Astrocyte (in vitro differentiated cells and primary cell): ENCODE data around the gene IQGAP2. TPM values are rescaled to one million over a fixed set of nuclear protein-coding genes. Genes with fewer than 3 reads are reported as not detected.

Experiments
- total RNA-seq: library from RNA; stranded (reverse); gene quantifications from 2 replicates; pipeline ENCODE4 v1.2.1, GENCODE V29; 2021

IQGAP2 gene
- total RNA-seq, 1 donor from 2014 or later = 2.9 TPM

Other genes starting within 250 kb of the IQGAP2 start
- gene F2RL2, start 220.1 kb downstream of the IQGAP2 start, total RNA-seq = 23.4 and 26.0 TPM in 2 replicates